Articular chondrocyte of knee joint (primary cell): ENCODE data around the gene RAP2A. TPM values are rescaled to one million over a fixed set of nuclear protein-coding genes. Genes with fewer than 3 reads are reported as not detected.

ENCODE experiments used
- small RNA-seq: library from RNA; depleted of rRNA; stranded (forward); fragments of <200 nt; gene quantifications from one replicate; pipeline ENCODE3, GENCODE V24; 2012
- total RNA-seq: library from RNA; depleted of rRNA; stranded (reverse); fragments of >200 nt; gene quantifications from 2 replicates; pipeline ENCODE4 v1.2.3, GENCODE V29; 2012

The RAP2A gene
- total RNA-seq, result 25.7 and 27.0 TPM in 2 replicates

DNA sequence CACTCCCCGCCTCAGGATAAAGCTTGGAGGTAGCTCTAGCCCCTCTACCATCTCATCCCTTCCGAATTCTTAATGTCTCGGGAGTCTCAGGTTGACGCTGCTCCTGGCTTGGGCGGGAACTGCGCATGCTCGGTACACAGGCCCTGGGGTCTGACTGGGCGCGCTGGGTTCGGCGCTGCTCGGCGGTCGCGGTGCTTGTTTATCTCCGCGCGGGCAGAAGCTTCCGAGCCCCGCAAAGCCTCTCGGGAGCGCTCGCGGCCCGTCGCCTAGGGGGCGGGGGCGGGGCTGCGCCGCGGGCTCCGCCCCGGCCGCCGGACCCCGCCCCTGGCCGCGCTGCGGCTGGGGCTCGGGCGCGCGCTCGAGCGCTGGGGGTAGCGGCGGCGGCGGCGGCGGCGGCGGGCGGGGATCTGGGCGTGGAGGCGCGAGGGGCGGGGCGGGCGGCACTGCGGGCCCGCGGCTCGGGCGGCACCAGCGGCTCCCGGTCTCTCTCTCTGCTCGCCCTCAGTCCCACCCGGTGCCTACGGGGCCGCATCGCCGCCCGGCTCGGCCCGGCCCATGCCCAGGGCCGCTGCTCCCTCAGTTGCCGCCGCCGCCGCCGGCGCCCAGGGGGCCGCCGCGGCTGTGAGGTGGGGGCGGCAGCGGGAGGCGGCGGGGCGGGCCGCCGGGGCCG is at the start of gene RAP2A:
TSS of gene RAP2A (plus strand) at position 443 of the 670 bp plus-strand sequence. CDS start 302 bp downstream, outside the sequence.

Small RNA genes lying within 50 kb of the gene (small RNA-seq; reads per million reads assigned to genes)
- gene AL442067.1, result not detected

Other genes with a start within 250 kb of the RAP2A start
- 90.8 and 92.0 TPM in 2 replicates for gene MBNL2, start 211.8 kb upstream of the RAP2A start, total RNA-seq